ENCODE results near the gene PDZRN4.

DNA sequence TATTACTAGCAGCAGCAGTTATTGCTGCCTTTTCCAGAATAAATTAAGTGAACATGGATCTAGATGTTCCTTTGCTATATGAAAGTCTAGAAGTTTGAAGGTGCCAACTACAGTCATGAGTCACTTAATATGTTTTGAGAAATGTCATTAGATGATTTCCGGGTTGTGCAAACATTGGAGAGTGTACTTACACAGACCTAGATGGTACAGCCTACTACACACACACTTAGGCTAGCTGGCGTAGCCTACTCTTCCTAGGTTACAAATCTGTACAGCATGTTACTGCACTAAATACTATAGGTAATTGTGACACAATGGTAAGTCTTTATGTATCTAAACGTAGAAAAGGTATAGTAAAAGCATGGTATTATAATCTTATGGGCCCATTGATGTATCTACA is 368.1 kb downstream of the PDZRN4 start:
- TF ChIP-seq CTCF (IDR thresholded peaks at IDR 0.05), result no peak
- no peak for TF ChIP-seq POLR2A (IDR thresholded peaks at IDR 0.05; ENCODE audit: low read length)
- TF ChIP-seq HOXA7 (CRISPR knock-in tag; IDR thresholded peaks at IDR 0.05), result no peak
- no peak for TF ChIP-seq CEBPB (IDR thresholded peaks at IDR 0.05)
- TF ChIP-seq CHD4 (IDR thresholded peaks at IDR 0.05; ENCODE audit: borderline replicate concordance), result no peak
- TF ChIP-seq, protein P1, sequence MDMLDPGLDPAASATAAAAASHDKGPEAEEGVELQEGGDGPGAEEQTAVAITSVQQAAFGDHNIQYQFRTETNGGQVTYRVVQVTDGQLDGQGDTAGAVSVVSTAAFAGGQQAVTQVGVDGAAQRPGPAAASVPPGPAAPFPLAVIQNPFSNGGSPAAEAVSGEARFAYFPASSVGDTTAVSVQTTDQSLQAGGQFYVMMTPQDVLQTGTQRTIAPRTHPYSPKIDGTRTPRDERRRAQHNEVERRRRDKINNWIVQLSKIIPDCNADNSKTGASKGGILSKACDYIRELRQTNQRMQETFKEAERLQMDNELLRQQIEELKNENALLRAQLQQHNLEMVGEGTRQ (IDR thresholded peaks at IDR 0.05), result no peak
- no peak for TF ChIP-seq MYC (IDR thresholded peaks at IDR 0.05; ENCODE audit: borderline replicate concordance, low read length)
- no peak for TF ChIP-seq EHMT2 (IDR thresholded peaks at IDR 0.05; ENCODE audit: low read depth)
- TF ChIP-seq REST (IDR thresholded peaks at IDR 0.05), result no peak
